Suppressor macrophage treated with lipopolysaccharide for 4 hours (primary cell): ENCODE data around the gene DLGAP1.

Experiments
- DNase-seq: peaks from one replicate; pipeline ENCODE4 v3.0.0-alpha.2; 2020

The DLGAP1 gene

GRCh38 chr18:4284528-4284927, 170.6 kb downstream of the DLGAP1 start:
- no peak for DNase-seq

GRCh38 chr18:4283746-4284291, 171.3 kb downstream of the DLGAP1 start:
- no peak for DNase-seq

DNA sequence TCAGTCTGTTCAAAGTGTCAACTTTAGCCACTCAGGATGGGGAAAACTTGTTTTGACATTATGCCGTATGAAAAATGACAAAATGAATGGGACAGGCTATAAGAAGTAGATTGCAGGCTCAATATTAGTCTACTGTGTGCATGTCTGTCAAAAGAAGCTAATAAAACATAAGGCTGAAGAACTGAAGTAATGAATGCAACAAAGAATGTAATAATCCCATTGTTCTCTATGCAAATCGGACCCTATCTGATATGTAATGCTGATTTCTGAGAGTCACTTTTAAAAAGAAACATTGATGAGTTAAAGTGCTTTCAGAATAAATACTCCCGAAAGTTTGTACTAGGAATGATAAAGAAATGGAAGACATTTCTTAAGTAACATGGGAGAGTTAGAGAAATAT, 172.2 kb downstream of the DLGAP1 start:
- DNase-seq = no peak

GRCh38 chr18:4276953-4277585, 178.0 kb downstream of the DLGAP1 start:
- DNase-seq = no peak

- no peak for DNase-seq
These were observed 183.2 kb downstream of the DLGAP1 start for GRCh38 chr18:4271952-4272351.

- DNase-seq = no peak
These were observed 184.1 kb downstream of the DLGAP1 start for GRCh38 chr18:4270988-4271387.

GRCh38 chr18:4270016-4270415, 185.1 kb downstream of the DLGAP1 start:
- DNase-seq = no peak

- DNase-seq = no peak
These were observed 187.5 kb downstream of the DLGAP1 start for GRCh38 chr18:4267641-4268040.

GRCh38 chr18:4264347-4264791, 190.7 kb downstream of the DLGAP1 start:
- no peak for DNase-seq

DNA sequence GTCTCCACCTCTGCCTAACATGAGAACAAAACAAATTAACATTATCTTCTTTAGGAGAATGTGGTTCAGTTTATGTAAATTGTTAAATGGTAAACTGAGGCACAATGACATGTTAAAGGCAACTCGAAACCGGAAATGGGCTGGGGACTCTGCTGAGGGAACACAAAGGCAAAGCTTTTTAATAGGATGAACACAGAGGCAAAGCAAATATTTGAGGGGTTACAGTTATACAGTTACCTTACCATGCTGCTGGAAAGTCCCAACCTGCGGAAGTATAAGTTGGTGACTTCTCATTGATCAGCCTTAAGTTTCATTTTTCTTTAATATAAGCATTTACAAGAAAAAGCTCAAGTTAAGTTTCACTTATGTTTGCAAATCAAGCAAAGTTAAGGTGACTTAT, 195.0 kb downstream of the DLGAP1 start:
- DNase-seq = no peak

DNA sequence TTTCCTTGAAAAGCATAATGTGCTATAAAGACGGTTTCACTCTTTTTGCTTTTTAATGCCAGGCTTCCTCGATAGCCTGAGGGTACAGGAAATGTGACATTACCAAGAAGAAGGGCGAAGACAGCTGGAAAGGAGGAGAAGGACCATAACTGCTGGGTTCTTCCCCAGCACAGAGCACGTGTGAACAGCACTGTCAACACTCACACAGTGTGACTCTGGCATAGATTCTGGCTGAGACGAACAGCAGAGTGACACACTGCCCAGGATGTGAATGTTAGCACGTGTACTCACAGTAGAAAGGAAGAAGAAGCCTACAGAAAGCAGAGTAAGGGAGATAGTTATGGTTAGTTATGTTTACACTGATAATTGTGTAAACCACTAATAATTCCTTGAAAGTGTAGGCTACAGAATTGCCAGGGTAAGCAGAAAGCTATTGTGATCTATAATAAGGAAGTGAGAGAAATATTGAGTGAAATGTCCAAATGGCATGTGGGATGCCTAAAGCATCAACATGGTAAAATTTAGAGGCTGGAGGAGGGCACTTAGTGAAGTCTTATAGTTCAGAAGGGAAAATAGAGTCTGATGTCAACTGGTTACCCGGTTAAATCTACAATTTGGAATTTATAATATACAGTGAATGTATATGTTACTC, 198.2 kb downstream of the DLGAP1 start:
- DNase-seq = no peak

DNA sequence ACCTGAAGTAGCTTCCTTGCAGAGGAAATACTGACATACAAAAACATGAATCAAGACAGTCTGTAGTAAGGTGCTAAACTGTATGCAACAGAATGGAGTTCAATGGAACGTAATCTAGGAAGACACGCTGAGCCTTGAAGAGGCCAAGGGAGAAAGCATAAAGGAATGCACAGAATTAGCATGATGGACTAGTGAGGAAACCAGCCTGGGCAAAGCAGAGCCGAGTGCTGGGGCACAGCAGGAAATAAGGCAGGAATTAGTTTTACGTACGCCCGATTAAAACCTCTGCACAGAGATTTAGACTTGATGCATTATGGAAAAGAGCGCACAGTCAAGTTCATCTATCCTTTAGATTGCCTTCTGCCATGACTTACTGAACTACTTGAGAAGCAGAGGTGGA, 200.3 kb downstream of the DLGAP1 start:
- DNase-seq = no peak

GRCh38 chr18:4252829-4253228, 202.3 kb downstream of the DLGAP1 start:
- DNase-seq = no peak

DNA sequence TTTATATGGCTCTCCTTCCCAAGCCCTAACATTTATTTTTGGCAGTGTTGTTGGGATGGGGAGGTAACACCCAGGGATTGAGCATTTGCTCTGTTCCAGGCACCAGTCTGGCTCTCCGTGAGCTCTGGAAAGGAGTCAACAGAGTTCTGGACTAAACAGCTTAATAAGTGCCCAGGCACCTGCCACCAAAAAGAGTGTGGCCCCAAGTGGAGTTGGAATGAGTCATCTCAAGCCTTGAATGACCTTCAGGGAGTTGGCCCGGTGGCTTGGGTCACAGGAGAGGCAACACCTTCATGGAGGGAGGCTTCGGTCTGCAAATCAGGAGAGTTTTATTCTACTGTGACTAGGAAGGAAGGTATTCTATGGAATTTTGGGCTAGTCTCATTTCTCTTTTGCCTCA, 203.2 kb downstream of the DLGAP1 start:
- no peak for DNase-seq

GRCh38 chr18:4251206-4251605, 203.9 kb downstream of the DLGAP1 start:
- no peak for DNase-seq

DNA sequence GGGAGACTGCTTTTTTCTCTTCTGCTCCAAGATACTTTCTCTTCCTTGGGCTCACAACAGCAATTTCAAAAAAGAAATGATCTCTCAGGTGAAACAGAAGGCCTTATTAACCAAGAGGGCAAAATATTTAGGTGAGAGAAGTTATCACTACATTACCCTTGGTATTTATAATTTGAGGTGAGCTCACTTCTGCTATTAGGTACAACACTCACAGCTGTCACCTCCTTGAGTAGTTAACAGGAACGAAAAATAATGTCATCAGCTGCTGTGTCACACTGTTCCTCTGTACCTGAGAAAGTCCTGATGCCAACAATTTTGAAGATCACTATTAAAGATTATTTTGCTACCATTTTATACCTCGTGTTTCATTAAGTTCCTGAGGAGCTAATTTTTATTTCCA, 205.0 kb downstream of the DLGAP1 start:
- DNase-seq = no peak

- DNase-seq = no peak
These were observed 206.4 kb downstream of the DLGAP1 start for GRCh38 chr18:4248686-4249085.

- no peak for DNase-seq
These were observed 208.7 kb downstream of the DLGAP1 start for GRCh38 chr18:4246374-4246773.

GRCh38 chr18:4245456-4245855, 209.7 kb downstream of the DLGAP1 start:
- no peak for DNase-seq

DNA sequence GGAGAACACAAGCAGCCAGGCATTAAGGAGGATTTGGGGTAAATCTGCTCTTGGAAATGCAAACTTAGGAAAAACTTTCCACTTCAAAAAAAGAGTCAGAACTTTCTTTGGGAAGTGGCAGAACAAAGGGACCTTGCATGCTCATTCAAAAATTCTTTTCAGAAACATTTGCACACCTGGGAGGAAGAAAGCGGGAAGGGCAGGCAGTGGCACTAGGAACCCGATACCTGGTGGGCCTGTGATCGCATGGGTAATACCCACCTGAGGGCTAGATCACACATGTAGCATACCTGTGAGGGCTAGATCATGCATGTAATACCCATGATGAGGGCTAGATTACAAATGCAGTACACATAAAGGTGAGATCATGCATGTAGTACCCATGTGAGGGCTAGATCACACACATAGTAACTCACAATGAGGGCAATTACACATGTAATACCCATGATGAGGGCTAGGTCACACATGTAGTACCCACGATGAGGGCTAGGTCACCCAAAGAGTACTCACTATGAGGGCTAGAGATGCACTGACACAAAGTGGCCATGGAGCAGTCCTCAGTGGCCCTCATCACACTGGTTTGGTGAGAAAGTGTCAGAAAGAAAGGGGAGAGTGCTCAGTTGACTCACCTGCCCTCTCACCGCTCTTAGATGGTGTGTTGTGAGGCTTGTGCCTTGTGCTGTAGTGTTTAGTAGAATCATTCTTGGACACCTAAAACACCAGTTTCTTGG, 212.5 kb downstream of the DLGAP1 start:
- DNase-seq = no peak

DNA sequence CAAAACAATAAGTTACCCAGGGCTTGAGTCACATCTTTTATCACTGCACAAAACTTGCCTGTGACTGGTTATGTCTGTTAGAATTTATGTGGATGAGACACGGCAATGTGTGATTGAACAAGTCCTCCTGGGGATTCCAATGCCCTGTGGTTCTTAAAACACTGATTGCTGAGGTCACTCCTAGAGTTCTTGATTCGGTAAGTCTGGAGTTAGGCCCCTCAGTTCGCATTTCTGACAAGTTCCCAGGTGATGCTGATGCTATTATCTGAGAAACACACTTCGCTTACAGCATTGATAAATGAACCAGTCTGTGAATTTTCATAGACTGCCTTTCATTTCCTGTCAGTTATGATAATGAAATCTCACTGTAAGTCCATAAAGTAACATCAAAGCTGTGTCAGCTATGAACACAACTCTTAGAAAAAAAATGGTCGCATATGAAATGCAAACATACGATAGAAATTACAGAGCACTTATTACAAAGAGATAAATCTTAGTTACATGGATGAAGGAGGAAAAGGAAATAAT, 214.0 kb downstream of the DLGAP1 start:
- DNase-seq = no peak

DNA sequence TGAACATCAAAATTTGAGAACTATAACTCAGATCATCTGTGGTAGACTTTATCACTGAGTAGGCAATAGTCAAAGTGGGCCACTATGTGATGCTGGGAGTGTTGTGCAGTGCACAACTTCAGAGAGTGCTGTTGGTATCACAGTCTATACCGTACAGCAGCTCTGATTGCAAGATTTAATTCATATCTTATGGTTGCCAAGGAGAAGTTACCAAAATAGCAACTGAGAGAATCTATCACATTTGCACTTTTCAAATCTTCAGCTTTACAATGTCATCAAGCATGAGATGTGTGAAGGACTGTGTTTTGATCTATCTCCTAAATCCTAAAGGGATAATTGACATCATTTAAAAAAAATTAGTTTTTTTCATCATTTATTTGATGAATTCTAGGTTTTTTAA, 216.1 kb downstream of the DLGAP1 start:
- no peak for DNase-seq

DNA sequence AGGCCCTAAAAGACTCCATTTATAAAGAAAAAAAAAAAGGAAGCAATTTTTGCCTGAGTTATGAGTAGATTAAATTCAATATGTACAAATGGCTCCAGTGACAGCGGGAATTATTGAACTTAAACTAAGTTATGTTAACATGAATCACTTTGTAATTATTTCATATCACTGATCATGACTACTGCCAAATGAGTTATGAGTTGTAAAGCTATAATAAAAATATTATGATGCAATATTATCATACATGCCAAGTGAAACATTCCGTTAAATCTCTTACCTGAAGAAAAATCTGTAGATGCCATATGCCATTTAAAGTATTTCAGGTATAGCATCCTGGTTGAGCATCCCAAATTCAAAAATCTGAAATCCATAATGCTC, 217.5 kb downstream of the DLGAP1 start:
- DNase-seq = no peak
